ENCODE data around the gene OST4.
"Not testable (repeated sequence)": the region's sequence is repeated elsewhere in the genome, so short reads cannot be mapped to it uniquely, and the experiment has no call there.

Gene OST4

DNA sequence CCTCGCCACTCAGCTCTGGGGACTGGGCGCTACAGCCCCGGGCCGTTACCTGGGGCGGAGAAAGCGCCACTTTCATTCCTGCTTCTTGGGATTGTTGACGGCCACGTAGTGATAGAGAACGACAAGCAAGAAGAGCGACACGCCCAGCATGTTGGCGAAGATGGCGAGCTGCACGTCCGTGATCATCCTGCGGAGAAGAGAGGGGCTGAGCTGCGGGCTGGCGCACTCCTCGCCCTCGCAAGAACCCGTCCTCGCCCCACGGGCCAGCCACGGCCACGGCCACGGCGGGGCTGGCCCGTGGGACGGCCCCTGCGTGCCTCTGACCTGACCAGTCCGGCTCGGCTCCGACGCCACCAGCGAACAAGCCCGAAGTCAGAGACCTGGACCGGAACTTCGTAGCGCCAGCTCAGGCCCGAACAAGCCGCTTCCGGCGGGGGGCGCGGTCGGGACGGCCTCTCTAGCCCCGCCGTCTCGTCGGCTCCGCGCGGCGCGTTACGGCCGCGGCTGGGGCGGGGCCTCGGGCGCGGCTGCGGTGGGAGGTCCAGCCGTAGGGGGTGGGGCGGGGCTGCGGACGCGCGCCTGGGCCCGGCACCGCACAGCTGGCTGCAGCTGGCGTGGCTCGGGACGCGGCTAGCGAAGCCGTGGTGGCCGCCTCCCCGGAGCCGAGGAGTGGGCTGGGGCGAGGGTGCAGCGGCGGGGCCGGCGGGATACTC, at the start of gene OST4:
Gene OST4 (minus strand): TSS at position 378 of the 713 bp plus-strand sequence.
- peak within 1 kb of the TSS; percentile 82 for H3K9ac ChIP-seq (ENCODE audit: low read length)
- H3K27me3 ChIP-seq (ENCODE audit: control insufficient read depth, insufficient read depth, low read length), result no peaks in the 10 kb centered on the region
- H3K27ac ChIP-seq (ENCODE audit: low read length), result peak within 1 kb of the TSS; percentile 51
- H3K4me3 ChIP-seq (ENCODE audit: low read length), result peak within 1 kb of the TSS; percentile 82
- no peaks in the 10 kb centered on the region for H3K9me3 ChIP-seq (ENCODE audit: control insufficient read depth, low read depth, low read length)
- H3K4me1 ChIP-seq (ENCODE audit: control insufficient read depth, low read depth, low read length), result no peaks in the 10 kb centered on the region
- peaks cover 19% of the 10 kb centered on the region for H3K36me3 ChIP-seq (ENCODE audit: control insufficient read depth, low read depth, low read length)

DNA sequence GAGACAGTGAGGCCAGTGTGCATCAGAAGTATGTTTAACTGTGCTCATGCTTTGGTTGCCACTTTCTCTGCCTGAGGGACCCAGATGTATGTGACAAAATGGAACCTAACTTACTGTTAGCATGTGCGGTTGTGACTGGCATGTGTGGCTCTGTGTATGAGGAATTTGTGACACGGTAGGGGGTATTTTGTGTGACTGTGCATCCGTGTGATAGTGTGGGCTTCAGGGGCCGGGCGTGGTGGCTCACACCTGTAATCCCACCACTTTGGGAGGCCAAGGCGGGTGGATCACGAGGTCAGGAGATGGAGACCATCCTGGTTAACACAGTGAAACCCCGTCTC, 47.8 kb upstream of the OST4 start:
- not testable (repeated sequence) for H3K9ac ChIP-seq (ENCODE audit: low read length); H3K9me3 ChIP-seq (ENCODE audit: control insufficient read depth, low read depth, low read length); H3K27ac ChIP-seq (ENCODE audit: low read length); H3K36me3 ChIP-seq (ENCODE audit: control insufficient read depth, low read depth, low read length); H3K4me1 ChIP-seq (ENCODE audit: control insufficient read depth, low read depth, low read length)
- peak overlapping the region; percentile 55 for H3K4me3 ChIP-seq (ENCODE audit: low read length)
- H3K27me3 ChIP-seq (ENCODE audit: control insufficient read depth, insufficient read depth, low read length), result peaks cover 71% of the 10 kb centered on the region

DNA sequence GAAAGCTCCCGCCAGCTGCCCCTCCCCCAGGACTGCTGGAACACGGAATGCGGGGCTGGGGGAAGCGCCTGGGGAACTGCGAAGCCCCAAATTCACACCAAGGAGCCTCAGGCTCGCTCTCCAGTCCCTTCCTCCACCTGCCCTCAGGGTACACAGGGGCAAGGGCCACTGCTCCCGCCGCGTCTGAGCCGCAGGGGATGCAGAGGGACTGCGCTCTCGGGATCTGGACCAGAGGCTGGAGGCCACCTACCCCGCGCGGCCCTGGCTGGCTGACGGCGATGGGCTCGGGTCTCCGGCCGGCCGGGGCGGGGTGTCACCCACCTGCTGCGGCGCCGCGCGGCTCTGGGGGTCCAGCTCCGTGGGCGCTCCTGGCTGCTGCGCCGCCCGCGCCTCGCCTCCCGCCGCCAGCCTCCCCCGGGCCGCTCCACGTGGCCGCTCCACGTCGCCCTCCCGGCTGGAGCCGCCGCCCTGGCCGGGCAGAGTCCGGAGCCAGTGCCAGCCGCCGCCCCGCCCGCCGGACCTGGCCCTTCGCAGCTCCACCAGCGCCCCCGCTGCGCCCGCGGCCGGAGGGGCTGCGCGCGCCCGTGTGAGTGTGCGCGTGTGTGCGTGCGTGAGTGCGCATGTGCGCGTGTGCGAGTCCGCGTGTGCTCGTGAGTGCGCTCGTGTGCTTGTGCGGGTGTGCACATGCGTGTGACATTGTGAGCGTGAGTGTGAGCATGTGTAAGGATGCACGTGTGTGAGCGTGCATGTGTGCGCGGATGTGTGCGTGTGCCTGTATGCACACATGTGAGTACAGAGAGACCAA, 47.3 kb upstream of the OST4 start, which contains the start of gene CGREF1:
Gene CGREF1 (minus strand): TSS at position 604 of the 805 bp plus-strand sequence. CDS start 14,762 bp downstream, outside the sequence.
- Histone ChIP-seq H3K4me3 (ENCODE audit: low read length) (peak within 1 kb of the TSS; percentile 55), H3K27ac (ENCODE audit: low read length) (no peak within 1 kb of the TSS), H3K27me3 (ENCODE audit: control insufficient read depth, insufficient read depth, low read length) (peaks cover 65% of the 10 kb centered on the region), H3K9me3 (ENCODE audit: control insufficient read depth, low read depth, low read length) (no peaks in the 10 kb centered on the region), H3K4me1 (ENCODE audit: control insufficient read depth, low read depth, low read length) (peaks cover 4% of the 10 kb centered on the region), H3K36me3 (ENCODE audit: control insufficient read depth, low read depth, low read length) (no peaks in the 10 kb centered on the region), H3K9ac (ENCODE audit: low read length) (no peak within 1 kb of the TSS)

DNA sequence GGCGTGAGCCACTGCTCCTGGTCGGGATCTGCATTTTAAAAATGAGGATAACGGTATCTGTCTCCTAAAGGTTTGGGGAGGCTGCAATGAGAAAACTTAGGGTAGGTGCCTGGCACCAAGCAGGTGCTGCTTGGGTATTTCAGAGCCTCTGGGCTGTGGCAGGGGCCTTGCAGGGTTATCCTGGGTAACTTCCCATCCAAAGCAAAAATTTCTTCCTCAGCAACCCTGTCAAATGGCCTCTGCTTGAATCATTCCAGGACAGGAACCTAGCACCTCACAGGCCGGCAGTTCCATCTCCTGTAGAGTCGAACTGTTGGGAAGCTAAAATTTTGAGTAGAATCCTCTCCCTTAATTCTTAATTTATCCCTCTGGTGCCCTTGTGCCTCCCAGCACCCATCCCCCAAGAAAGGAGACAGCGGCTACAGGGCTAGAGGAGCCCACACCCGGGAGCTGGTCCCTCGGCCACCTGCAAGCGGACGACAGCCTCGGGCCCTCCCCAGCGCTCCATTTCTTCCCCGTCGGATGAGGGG, 46.6 kb upstream of the OST4 start:
- Histone ChIP-seq H3K27ac (ENCODE audit: low read length) (no peak overlapping the region), H3K27me3 (ENCODE audit: control insufficient read depth, insufficient read depth, low read length) (peaks cover 61% of the 10 kb centered on the region), H3K4me3 (ENCODE audit: low read length) (peak overlapping the region; percentile 47), H3K4me1 (ENCODE audit: control insufficient read depth, low read depth, low read length) (peaks cover 4% of the 10 kb centered on the region), H3K36me3 (ENCODE audit: control insufficient read depth, low read depth, low read length) (no peaks in the 10 kb centered on the region), H3K9ac (ENCODE audit: low read length) (no peak overlapping the region), H3K9me3 (ENCODE audit: control insufficient read depth, low read depth, low read length) (no peaks in the 10 kb centered on the region)

DNA sequence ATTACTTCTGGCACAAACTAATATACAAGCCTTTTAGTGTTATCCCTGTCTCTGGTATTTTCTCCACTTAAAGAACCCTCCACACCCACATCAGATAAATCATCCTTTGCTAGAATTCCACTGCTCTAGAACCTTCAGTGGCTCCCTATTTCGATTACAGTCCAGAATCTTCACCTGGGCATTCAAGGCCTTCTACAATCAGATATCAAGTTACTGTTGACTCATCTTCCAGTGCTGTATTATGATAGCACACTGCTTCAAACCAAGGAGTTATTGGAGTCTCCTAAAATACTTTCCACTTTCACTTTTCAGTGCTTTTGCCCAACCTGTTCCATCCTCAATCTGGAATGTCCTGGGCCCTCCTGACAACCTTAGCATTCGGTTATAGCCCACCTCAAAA, 44.1 kb upstream of the OST4 start:
- Histone ChIP-seq H3K4me3 (ENCODE audit: low read length) (no peak overlapping the region), H3K9ac (ENCODE audit: low read length) (no peak overlapping the region), H3K36me3 (ENCODE audit: control insufficient read depth, low read depth, low read length) (no peaks in the 10 kb centered on the region), H3K4me1 (ENCODE audit: control insufficient read depth, low read depth, low read length) (peaks cover 4% of the 10 kb centered on the region), H3K27me3 (ENCODE audit: control insufficient read depth, insufficient read depth, low read length) (peaks cover 36% of the 10 kb centered on the region), H3K27ac (ENCODE audit: low read length) (no peak overlapping the region), H3K9me3 (ENCODE audit: control insufficient read depth, low read depth, low read length) (no peaks in the 10 kb centered on the region)

DNA sequence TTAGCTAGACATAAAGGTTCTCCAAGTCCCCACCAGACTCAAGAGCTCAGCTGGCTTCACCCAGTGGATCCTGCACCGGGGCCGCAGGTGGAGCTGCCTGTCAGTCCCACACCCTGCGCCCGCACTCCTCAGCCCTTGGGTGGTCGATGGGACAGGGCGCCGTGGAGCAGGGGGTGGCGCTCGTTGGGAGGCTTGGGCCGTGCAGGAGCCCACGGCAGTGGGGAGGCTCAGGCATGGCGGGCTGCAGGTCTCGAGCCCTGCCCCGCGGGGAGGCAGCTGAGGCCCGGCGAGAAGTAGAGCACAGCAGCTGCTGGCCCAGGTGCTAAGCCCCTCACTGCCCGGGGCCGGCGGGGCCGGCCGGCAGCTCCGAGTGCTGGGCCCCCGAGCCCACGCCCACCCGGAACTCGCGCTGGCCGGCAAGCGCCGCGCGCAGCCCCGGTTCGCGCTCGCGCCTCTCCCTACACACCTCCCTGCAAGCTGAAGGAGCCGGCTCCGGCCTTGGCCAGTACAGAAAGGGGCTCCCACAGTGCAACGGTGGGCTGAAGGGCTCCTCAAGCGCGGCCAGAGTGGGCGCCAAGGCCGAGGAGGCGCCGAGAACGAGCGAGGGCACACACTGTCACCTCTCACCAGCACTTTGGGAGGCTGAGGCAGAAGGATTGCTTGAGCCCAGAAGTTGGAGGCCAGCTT, 40.1 kb upstream of the OST4 start:
- not testable (repeated sequence) for H3K4me3 ChIP-seq (ENCODE audit: low read length); H3K27me3 ChIP-seq (ENCODE audit: control insufficient read depth, insufficient read depth, low read length); H3K36me3 ChIP-seq (ENCODE audit: control insufficient read depth, low read depth, low read length); H3K9me3 ChIP-seq (ENCODE audit: control insufficient read depth, low read depth, low read length); H3K4me1 ChIP-seq (ENCODE audit: control insufficient read depth, low read depth, low read length); H3K27ac ChIP-seq (ENCODE audit: low read length); H3K9ac ChIP-seq (ENCODE audit: low read length)

DNA sequence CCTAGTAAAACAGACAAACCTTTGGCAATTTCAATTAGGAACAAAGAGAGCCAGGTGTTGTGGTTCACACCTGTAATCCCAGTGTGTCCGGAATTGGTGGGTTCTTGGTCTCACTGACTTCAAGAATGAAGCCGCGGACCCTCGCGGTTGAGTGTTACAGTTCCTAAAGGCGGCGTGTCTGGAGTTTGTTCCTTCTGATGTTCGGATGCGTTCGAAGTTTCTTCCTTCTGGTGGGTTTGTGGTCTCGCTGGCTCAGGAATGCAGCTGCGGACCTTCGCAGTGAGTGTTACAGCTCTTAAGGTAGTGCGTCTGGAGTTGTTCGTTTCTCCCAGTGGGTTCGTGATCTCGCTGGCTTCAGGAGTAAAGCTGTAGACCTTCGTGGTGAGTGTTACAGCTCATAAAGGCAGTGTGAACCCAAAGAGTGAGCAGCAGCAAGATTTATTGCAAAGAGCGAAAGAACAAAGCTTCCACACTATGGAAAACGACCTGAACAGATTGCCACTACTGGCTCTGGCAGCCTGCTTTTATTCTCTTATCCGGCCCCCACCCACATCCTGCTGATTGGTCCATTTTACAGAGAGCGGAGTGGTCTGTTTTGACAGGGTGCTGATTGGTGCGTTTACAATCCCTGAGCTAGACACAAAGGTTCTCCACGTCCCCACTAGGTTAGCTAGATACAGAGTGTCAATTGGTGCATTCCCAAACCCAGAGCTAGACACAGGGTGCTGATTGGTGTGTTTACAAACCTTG, 39.3 kb upstream of the OST4 start:
- H3K36me3 ChIP-seq (ENCODE audit: control insufficient read depth, low read depth, low read length); H3K27me3 ChIP-seq (ENCODE audit: control insufficient read depth, insufficient read depth, low read length); H3K27ac ChIP-seq (ENCODE audit: low read length); H3K9ac ChIP-seq (ENCODE audit: low read length); H3K9me3 ChIP-seq (ENCODE audit: control insufficient read depth, low read depth, low read length); H3K4me3 ChIP-seq (ENCODE audit: low read length); H3K4me1 ChIP-seq (ENCODE audit: control insufficient read depth, low read depth, low read length): not testable (repeated sequence)

DNA sequence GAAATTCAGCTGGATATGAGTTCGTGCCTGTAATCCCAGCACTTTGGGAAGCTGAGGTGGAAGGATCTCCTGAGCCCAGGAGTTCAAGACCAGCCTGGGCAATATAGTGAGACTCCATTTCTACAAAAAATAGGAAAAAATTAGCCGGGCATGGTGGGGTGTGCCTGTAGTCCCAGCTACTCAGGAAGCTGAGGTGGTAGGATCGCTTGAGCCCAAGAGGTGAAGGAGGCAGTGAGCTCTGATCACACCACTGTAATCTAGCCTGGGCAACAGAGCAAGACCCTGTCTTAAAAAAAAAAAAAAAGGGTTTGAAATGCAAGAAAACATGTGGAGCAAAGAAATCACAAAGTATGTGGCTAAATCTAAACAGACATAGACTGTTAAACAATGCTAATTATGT, 37.6 kb upstream of the OST4 start:
- no peak overlapping the region for H3K27ac ChIP-seq (ENCODE audit: low read length)
- H3K4me1 ChIP-seq (ENCODE audit: control insufficient read depth, low read depth, low read length), result no peaks in the 10 kb centered on the region
- H3K27me3 ChIP-seq (ENCODE audit: control insufficient read depth, insufficient read depth, low read length), result no peaks in the 10 kb centered on the region
- H3K36me3 ChIP-seq (ENCODE audit: control insufficient read depth, low read depth, low read length), result no peaks in the 10 kb centered on the region
- H3K9me3 ChIP-seq (ENCODE audit: control insufficient read depth, low read depth, low read length), result no peaks in the 10 kb centered on the region
- no peak overlapping the region for H3K9ac ChIP-seq (ENCODE audit: low read length)
- no peak overlapping the region for H3K4me3 ChIP-seq (ENCODE audit: low read length)

DNA sequence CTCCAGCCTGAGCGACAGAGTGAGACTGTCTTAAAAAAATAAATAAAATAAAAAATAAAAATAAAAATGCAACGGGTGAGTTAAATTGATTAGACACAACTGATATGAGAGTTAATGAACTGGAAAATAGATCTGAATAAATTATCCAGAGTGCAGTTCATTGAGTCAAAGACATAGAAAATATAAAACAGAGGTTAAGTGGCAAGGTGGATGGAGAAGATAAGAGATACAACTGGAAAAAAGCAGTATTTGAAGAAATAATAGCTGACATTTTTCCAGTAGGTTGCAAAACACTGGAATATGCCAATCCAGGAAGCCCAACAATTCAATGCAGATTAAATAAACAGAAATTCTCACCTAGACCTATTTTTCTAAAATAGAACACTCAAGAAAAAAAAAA, 36.8 kb upstream of the OST4 start:
- no peaks in the 10 kb centered on the region for H3K9me3 ChIP-seq (ENCODE audit: control insufficient read depth, low read depth, low read length)
- no peak overlapping the region for H3K27ac ChIP-seq (ENCODE audit: low read length)
- H3K27me3 ChIP-seq (ENCODE audit: control insufficient read depth, insufficient read depth, low read length), result no peaks in the 10 kb centered on the region
- no peaks in the 10 kb centered on the region for H3K36me3 ChIP-seq (ENCODE audit: control insufficient read depth, low read depth, low read length)
- H3K4me1 ChIP-seq (ENCODE audit: control insufficient read depth, low read depth, low read length), result no peaks in the 10 kb centered on the region
- H3K9ac ChIP-seq (ENCODE audit: low read length), result no peak overlapping the region
- H3K4me3 ChIP-seq (ENCODE audit: low read length), result no peak overlapping the region

DNA sequence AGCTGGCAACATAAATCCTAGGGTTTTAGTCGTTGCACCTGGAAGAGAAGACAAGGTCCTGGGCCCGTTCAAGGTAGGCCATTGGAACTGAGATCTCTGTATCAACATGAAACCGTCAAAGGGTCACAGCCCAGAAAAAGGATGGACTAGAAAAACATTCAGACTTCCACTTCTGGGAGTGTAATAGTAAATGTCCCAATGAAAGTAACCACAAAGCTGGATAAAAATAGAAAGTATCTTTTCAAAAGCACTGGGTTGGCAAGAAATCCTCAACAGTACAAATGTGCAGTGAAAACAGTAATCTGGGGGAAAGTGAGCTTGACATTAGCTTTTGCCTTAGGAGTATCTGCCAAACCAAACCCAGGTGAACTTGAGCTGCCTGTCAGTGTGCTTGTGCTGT, 34.5 kb upstream of the OST4 start:
- H3K9me3 ChIP-seq (ENCODE audit: control insufficient read depth, low read depth, low read length), result no peaks in the 10 kb centered on the region
- H3K36me3 ChIP-seq (ENCODE audit: control insufficient read depth, low read depth, low read length), result no peaks in the 10 kb centered on the region
- no peak overlapping the region for H3K4me3 ChIP-seq (ENCODE audit: low read length)
- H3K9ac ChIP-seq (ENCODE audit: low read length), result no peak overlapping the region
- H3K27ac ChIP-seq (ENCODE audit: low read length), result no peak overlapping the region
- H3K4me1 ChIP-seq (ENCODE audit: control insufficient read depth, low read depth, low read length), result no peaks in the 10 kb centered on the region
- H3K27me3 ChIP-seq (ENCODE audit: control insufficient read depth, insufficient read depth, low read length), result no peaks in the 10 kb centered on the region

DNA sequence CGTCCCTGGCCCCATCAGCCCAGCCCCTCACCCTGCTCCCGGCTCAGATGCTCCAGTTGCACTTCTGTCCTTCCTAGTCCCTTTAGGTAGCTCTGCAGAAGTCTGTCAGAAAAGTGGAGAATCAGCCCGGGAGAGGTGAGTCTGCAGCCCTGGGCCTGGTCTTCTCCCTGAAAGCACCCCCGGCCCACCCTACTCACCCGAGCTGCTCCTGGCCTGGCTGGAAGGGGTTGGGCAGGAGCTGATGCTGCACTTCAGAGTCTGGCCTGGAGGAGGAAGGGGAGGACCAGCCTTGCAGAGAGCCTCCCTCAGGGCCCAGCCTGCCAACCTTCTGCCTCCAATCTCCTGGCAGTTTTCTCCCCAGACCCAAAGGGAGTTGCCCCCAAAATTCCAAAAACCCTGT, 30.9 kb upstream of the OST4 start:
- no peaks in the 10 kb centered on the region for H3K9me3 ChIP-seq (ENCODE audit: control insufficient read depth, low read depth, low read length)
- H3K9ac ChIP-seq (ENCODE audit: low read length), result no peak overlapping the region
- H3K4me3 ChIP-seq (ENCODE audit: low read length), result no peak overlapping the region
- H3K27ac ChIP-seq (ENCODE audit: low read length), result no peak overlapping the region
- H3K36me3 ChIP-seq (ENCODE audit: control insufficient read depth, low read depth, low read length), result no peaks in the 10 kb centered on the region
- no peaks in the 10 kb centered on the region for H3K4me1 ChIP-seq (ENCODE audit: control insufficient read depth, low read depth, low read length)
- H3K27me3 ChIP-seq (ENCODE audit: control insufficient read depth, insufficient read depth, low read length), result no peaks in the 10 kb centered on the region

All from iPS-18a (cell line).